OCI-LY7 (cell line): ENCODE measurements around the gene SLC12A3.

Experiments used
- EZH2phosphoT487 ChIP-seq: fragments of 200-600 bp; sonication (generic); IDR thresholded peaks from 2 replicates; pipeline ENCODE4 v1.6.1; 2018; ENCODE audit warnings: low read depth, borderline replicate concordance, mild to moderate bottlenecking, mixed run types, antibody characterized with exemption, low read length, moderate library complexity, mixed read lengths
- TF ChIP-seq, protein P1 (sequence below): fragments of 200-600 bp; sonication (generic); conservative IDR thresholded peaks from 2 replicates; pipeline ENCODE4 v1.5.1; 2014; ENCODE audit warnings: mild to moderate bottlenecking, antibody characterized with exemption, low read length, moderate library complexity, mixed read lengths

- TF ChIP-seq, protein P1, sequence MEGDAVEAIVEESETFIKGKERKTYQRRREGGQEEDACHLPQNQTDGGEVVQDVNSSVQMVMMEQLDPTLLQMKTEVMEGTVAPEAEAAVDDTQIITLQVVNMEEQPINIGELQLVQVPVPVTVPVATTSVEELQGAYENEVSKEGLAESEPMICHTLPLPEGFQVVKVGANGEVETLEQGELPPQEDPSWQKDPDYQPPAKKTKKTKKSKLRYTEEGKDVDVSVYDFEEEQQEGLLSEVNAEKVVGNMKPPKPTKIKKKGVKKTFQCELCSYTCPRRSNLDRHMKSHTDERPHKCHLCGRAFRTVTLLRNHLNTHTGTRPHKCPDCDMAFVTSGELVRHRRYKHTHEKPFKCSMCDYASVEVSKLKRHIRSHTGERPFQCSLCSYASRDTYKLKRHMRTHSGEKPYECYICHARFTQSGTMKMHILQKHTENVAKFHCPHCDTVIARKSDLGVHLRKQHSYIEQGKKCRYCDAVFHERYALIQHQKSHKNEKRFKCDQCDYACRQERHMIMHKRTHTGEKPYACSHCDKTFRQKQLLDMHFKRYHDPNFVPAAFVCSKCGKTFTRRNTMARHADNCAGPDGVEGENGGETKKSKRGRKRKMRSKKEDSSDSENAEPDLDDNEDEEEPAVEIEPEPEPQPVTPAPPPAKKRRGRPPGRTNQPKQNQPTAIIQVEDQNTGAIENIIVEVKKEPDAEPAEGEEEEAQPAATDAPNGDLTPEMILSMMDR, result no peak
- no peak for TF ChIP-seq EZH2phosphoT487
Observed at GRCh38 chr16:56817056-56817455, 48.0 kb upstream of the SLC12A3 start.
